CD14-positive monocyte (primary cell): ENCODE results near the gene L1TD1. TPM values are rescaled to one million over a fixed set of nuclear protein-coding genes. Genes with fewer than 3 reads are reported as not detected.
"Not testable (repeated sequence)": the region's sequence is repeated elsewhere in the genome, so short reads cannot be mapped to it uniquely, and the experiment has no call there.

Experiments
- DNase-seq, 3 donors: peaks; one replicate each; pipeline ENCODE4 v3.0.0-alpha.2; 2011 to 2022
- H2AFZ ChIP-seq: 2 replicates; pipeline ENCODE4 v1.6.0; 2012; ENCODE audit warnings: mild to moderate bottlenecking, low read depth, low read length, inconsistent platforms; ENCODE audit not compliant: insufficient read depth, poor library complexity, severe bottlenecking
- H3K27ac ChIP-seq, 2 donors: 1 replicate in 1 of 2; 2 replicates in 1 of 2; pipeline ENCODE4 v1.5.1; 2012 to 2013; ENCODE audit warnings: low read length in 2 of 2, control low read depth in 1 of 2, inconsistent platforms in 1 of 2, low read depth in 1 of 2, mild to moderate bottlenecking in 1 of 2
- H3K27me3 ChIP-seq, 2 donors: one replicate each; pipeline versions ENCODE4 v1.6.0 to v1.6.1; 2011 to 2013; ENCODE audit warnings: low read length in 2 of 2; ENCODE audit not compliant: control insufficient read depth in 2 of 2, insufficient read depth in 2 of 2
- H3K36me3 ChIP-seq, 2 donors: replicated peaks in 1 of 2; 1 replicate in 1 of 2; 2 replicates in 1 of 2; pipeline versions ENCODE4 v1.5.1 to v1.6.1; 2012 to 2013; ENCODE audit warnings: low read length in 2 of 2, control low read depth in 1 of 2, inconsistent platforms in 1 of 2, mild to moderate bottlenecking in 1 of 2; ENCODE audit not compliant: insufficient read depth in 2 of 2, control insufficient read depth in 1 of 2
- H3K4me1 ChIP-seq, 2 donors: 1 replicate in 1 of 2; 2 replicates in 1 of 2; pipeline versions ENCODE4 v1.5.1 to v1.6.1; 2012 to 2013; ENCODE audit warnings: low read length in 2 of 2, control low read depth in 1 of 2, inconsistent platforms in 1 of 2, mild to moderate bottlenecking in 1 of 2, moderate library complexity in 1 of 2; ENCODE audit not compliant: insufficient read depth in 2 of 2, control insufficient read depth in 1 of 2
- H3K4me2 ChIP-seq: replicated peaks from 2 replicates; pipeline ENCODE3; 2012; ENCODE audit warnings: low read length, moderate library complexity, mild to moderate bottlenecking; ENCODE audit not compliant: poor library complexity, severe bottlenecking; ENCODE audit errors: extremely low read depth
- H3K4me3 ChIP-seq, 3 experiments: fragments of 200-600 bp in 1 of 3; sonication (generic) in 1 of 3; replicated peaks in 1 of 3; 1 replicate in 2 of 3; 2 replicates in 1 of 3; pipeline ENCODE4 v1.5.1; 2011 to 2013; ENCODE audit warnings: low read length in 3 of 3, mild to moderate bottlenecking in 3 of 3, control low read depth in 2 of 3, low read depth in 2 of 3, inconsistent platforms in 1 of 3, moderate library complexity in 1 of 3
- H3K79me2 ChIP-seq: 2 replicates; pipeline ENCODE4 v1.6.0; 2012; ENCODE audit warnings: mild to moderate bottlenecking, control low read depth, inconsistent platforms, low read length, moderate library complexity; ENCODE audit not compliant: insufficient read depth
- H3K9ac ChIP-seq: 2 replicates; pipeline ENCODE4 v1.6.0; 2017; ENCODE audit warnings: low read length, mild to moderate bottlenecking; ENCODE audit not compliant: insufficient read depth, poor library complexity, severe bottlenecking
- H3K9me3 ChIP-seq, 2 donors: replicated peaks in 1 of 2; 1 replicate in 1 of 2; 2 replicates in 1 of 2; pipeline versions ENCODE4 v1.5.1 to v1.6.1; 2012 to 2013; ENCODE audit warnings: low read length in 2 of 2, control low read depth in 1 of 2; ENCODE audit not compliant: control insufficient read depth in 1 of 2, insufficient read depth in 1 of 2
- H4K20me1 ChIP-seq: 2 replicates; pipeline ENCODE4 v1.6.0; 2012; ENCODE audit warnings: mild to moderate bottlenecking, low read length, control low read depth, moderate library complexity; ENCODE audit not compliant: insufficient read depth
- H3K27ac Mint-ChIP-seq, 7 donors: one replicate each; pipeline ENCODE4 v1.8.0; 2020; ENCODE audit warnings: mild to moderate bottlenecking in 7 of 7, mixed read lengths in 7 of 7, moderate library complexity in 6 of 7, inconsistent platforms in 2 of 7
- H3K27me3 Mint-ChIP-seq, 3 donors: one replicate each; pipeline ENCODE4 v1.8.0; 2021 to 2022; ENCODE audit warnings: low read depth in 3 of 3, mild to moderate bottlenecking in 3 of 3, mixed read lengths in 3 of 3, moderate library complexity in 3 of 3, inconsistent platforms in 1 of 3
- H3K36me3 Mint-ChIP-seq, 2 donors: one replicate each; pipeline ENCODE4 v1.8.0; 2020; ENCODE audit warnings: mixed read lengths in 2 of 2, inconsistent platforms in 1 of 2, mild to moderate bottlenecking in 1 of 2
- H3K4me1 Mint-ChIP-seq: one replicate; pipeline ENCODE4 v1.8.0; 2020; ENCODE audit warnings: mild to moderate bottlenecking, mixed read lengths
- H3K4me3 Mint-ChIP-seq, 2 donors: one replicate each; pipeline ENCODE4 v1.8.0; 2020; ENCODE audit warnings: mild to moderate bottlenecking in 2 of 2, mixed read lengths in 2 of 2, moderate library complexity in 1 of 2
- H3K9me3 Mint-ChIP-seq, 7 donors: one replicate each; pipeline ENCODE4 v1.8.0; 2020 to 2022; ENCODE audit warnings: mixed read lengths in 7 of 7, mild to moderate bottlenecking in 6 of 7, moderate library complexity in 6 of 7, inconsistent platforms in 2 of 7
- CTCF ChIP-seq: fragments of 200-600 bp; IDR thresholded peaks from one replicate; pipeline ENCODE4 v1.8.0; 2022; ENCODE audit warnings: antibody characterized with exemption, mild to moderate bottlenecking
- WGBS: methylation state at CpG from one replicate; pipeline ENCODE4 v1.1.5; 2013; ENCODE audit warnings: missing lambda C conversion rate; ENCODE audit not compliant: insufficient coverage; 5-methylcytosine and 5-hydroxymethylcytosine counted together
- intact Hi-C, 2 donors: fragments of 100-400 bp; cut with micrococcal nuclease; formaldehyde crosslinking; loops; one replicate each; pipeline versions ENCODE4 v1.15.0 to v1.15.1; 2023
- polyA plus RNA-seq, 3 donors: library from polyadenylated mRNA; depleted of rRNA in 1 of 3; unstranded in 2 of 3; stranded (reverse) in 1 of 3; fragments of 300-500 nt in 2 of 3; fragments of >200 nt in 1 of 3; fragmentation: Illumina TruSeq in 2 of 3; gene quantifications; 1 replicate in 2 of 3; 2 replicates in 1 of 3; pipeline ENCODE4 v1.2.3, GENCODE V29; 2012 to 2021

The L1TD1 gene
- polyA plus RNA-seq, 3 donors, result 0.09 to 0.22 (median 0.12) TPM

- Histone ChIP-seq H4K20me1 (no peaks in the 10 kb centered on the region), H3K4me2 (no peak overlapping the region), H3K4me3 (no peak overlapping the region), H3K9ac (no peak overlapping the region), H3K4me1 (peaks cover 3 to 26% of the 10 kb centered on the region in 2 donors), H3K27ac (no peak overlapping the region), H3K9me3 (peaks cover 6 to 7% of the 10 kb centered on the region in 2 donors), H3K27me3 (no peaks in the 10 kb centered on the region), H3K36me3 (no peaks in the 10 kb centered on the region), H2AFZ (no peak overlapping the region), H3K79me2 (no peaks in the 10 kb centered on the region)
- intact Hi-C loops, result no loop called here
- H3K4me1 Mint-ChIP-seq, result peaks cover 34% of the 10 kb centered on the region
- peaks cover 0 to 1% of the 10 kb centered on the region in 2 donors for H3K36me3 Mint-ChIP-seq
- peaks cover 13 to 35% (median 25%) of the 10 kb centered on the region in 7 donors for H3K9me3 Mint-ChIP-seq
- 100% methylated on average over 2 of the region's 6 CpGs for WGBS
- H3K27me3 Mint-ChIP-seq, result peaks cover 0 to 5% (median 2%) of the 10 kb centered on the region in 3 donors
- no peak for DNase-seq
- peak overlapping the region in 1 of 7 donors; percentile 68 for H3K27ac Mint-ChIP-seq
- no peak overlapping the region for H3K4me3 Mint-ChIP-seq
- TF ChIP-seq CTCF, result no peak
Observed at GRCh38 chr1:62213075-62213914, 18.6 kb downstream of the L1TD1 start.

GRCh38 chr1:62218604-62219003, 24.0 kb downstream of the L1TD1 start:
- intact Hi-C loops, result no loop called here
- H3K9me3 Mint-ChIP-seq, result peaks cover 0 to 10% (median 4%) of the 10 kb centered on the region in 7 donors

GRCh38 chr1:62220456-62220855, 25.8 kb downstream of the L1TD1 start:
- H3K27ac ChIP-seq, intact Hi-C loops, H3K27me3 Mint-ChIP-seq, H3K4me3 ChIP-seq, H3K9me3 ChIP-seq, H3K36me3 Mint-ChIP-seq, H4K20me1 ChIP-seq, H3K4me1 ChIP-seq, H3K9ac ChIP-seq, H3K9me3 Mint-ChIP-seq, H3K79me2 ChIP-seq, H3K27ac Mint-ChIP-seq, H3K27me3 ChIP-seq, H3K36me3 ChIP-seq, H3K4me2 ChIP-seq, H3K4me3 Mint-ChIP-seq, H2AFZ ChIP-seq, DNase-seq: not testable (repeated sequence)
- 97% methylated on average over 5 of the region's 9 CpGs for WGBS
- H3K4me1 Mint-ChIP-seq, result peaks cover 14% of the 10 kb centered on the region

More at GRCh38 chr1:62218604-62219003, 24.0 kb downstream of the L1TD1 start:
- Histone ChIP-seq H3K27ac (no peak overlapping the region), H2AFZ (no peak overlapping the region), H3K27me3 (no peaks in the 10 kb centered on the region), H3K9me3 (no peaks in the 10 kb centered on the region), H3K9ac (no peak overlapping the region), H3K4me3 (no peak overlapping the region), H3K4me2 (no peak overlapping the region), H4K20me1 (no peaks in the 10 kb centered on the region), H3K79me2 (no peaks in the 10 kb centered on the region), H3K36me3 (no peaks in the 10 kb centered on the region), H3K4me1 (peaks cover 0 to 16% of the 10 kb centered on the region in 2 donors)
- Mint-ChIP-seq H3K36me3 (no peaks in the 10 kb centered on the region), H3K27me3 (peaks cover 0 to 5% (median 4%) of the 10 kb centered on the region in 3 donors), H3K4me3 (no peak overlapping the region), H3K27ac (no peak overlapping the region), H3K4me1 (peaks cover 23% of the 10 kb centered on the region)
- 0% methylated on average over 1 of the region's 2 CpGs for WGBS
- DNase-seq, result peak in 1 of 3 donors; percentile 11
- TF ChIP-seq CTCF, result no peak
